Endodermal cell (in vitro differentiated cells): ENCODE results near the gene C1QTNF1. TPM values are rescaled to one million over a fixed set of nuclear protein-coding genes. Genes with fewer than 3 reads are reported as not detected.

ENCODE experiments used
- DNase-seq: peaks from one replicate; pipeline ENCODE4 v3.0.0-alpha.2; 2017
- H3K27ac ChIP-seq: 2 replicates; pipeline ENCODE4 v1.5.1; 2013; ENCODE audit warnings: mild to moderate bottlenecking, low read depth, low read length, moderate library complexity
- H3K27me3 ChIP-seq: 2 replicates; pipeline ENCODE4 v1.6.1; 2013; ENCODE audit warnings: mild to moderate bottlenecking, low read length, moderate library complexity; ENCODE audit not compliant: insufficient read depth, control insufficient read depth, poor library complexity, severe bottlenecking
- H3K36me3 ChIP-seq: 2 replicates; pipeline ENCODE4 v1.7.0; 2013; ENCODE audit warnings: mild to moderate bottlenecking, low read length, moderate library complexity; ENCODE audit not compliant: control insufficient read depth, insufficient read depth
- H3K4me1 ChIP-seq: one replicate; pipeline ENCODE4 v1.7.0; 2013; ENCODE audit warnings: low read length; ENCODE audit not compliant: control insufficient read depth, insufficient read depth
- H3K4me3 ChIP-seq: 2 replicates; pipeline ENCODE4 v1.5.1; 2013; ENCODE audit warnings: mild to moderate bottlenecking, low read length, moderate library complexity
- H3K9ac ChIP-seq: 2 replicates; pipeline ENCODE4 v1.6.1; 2013; ENCODE audit warnings: mild to moderate bottlenecking, low read length, moderate library complexity; ENCODE audit not compliant: poor library complexity, severe bottlenecking; ENCODE audit errors: extremely low read depth
- H3K9me3 ChIP-seq: 2 replicates; pipeline ENCODE4 v1.6.1; 2013; ENCODE audit warnings: mild to moderate bottlenecking, low read length, moderate library complexity; ENCODE audit not compliant: control insufficient read depth
- H3K27ac Mint-ChIP-seq: 2 replicates; pipeline ENCODE4 v1.8.0; 2020; ENCODE audit warnings: mixed read lengths
- H3K27me3 Mint-ChIP-seq: 2 replicates; pipeline ENCODE4 v1.8.0; 2021; ENCODE audit warnings: mild to moderate bottlenecking, mixed read lengths; ENCODE audit not compliant: insufficient read depth
- H3K36me3 Mint-ChIP-seq: 2 replicates; pipeline ENCODE4 v1.8.0; 2020; ENCODE audit warnings: low read depth, mixed read lengths
- H3K4me1 Mint-ChIP-seq: 2 replicates; pipeline ENCODE4 v1.8.0; 2020; ENCODE audit warnings: mixed read lengths
- H3K4me3 Mint-ChIP-seq: 2 replicates; pipeline ENCODE4 v1.8.0; 2020; ENCODE audit warnings: mild to moderate bottlenecking, moderate library complexity, mixed read lengths
- H3K9me3 Mint-ChIP-seq: 2 replicates; pipeline ENCODE4 v1.8.0; 2020; ENCODE audit warnings: mild to moderate bottlenecking, mixed read lengths
- WGBS, 2 experiments: methylation state at CpG; one replicate each; pipeline versions ENCODE4 v1.1.5 to v1.1.7; 2013; ENCODE audit warnings: missing lambda C conversion rate in 2 of 2, mixed read lengths in 1 of 2; ENCODE audit not compliant: insufficient coverage in 1 of 2, insufficient read length in 1 of 2; 5-methylcytosine and 5-hydroxymethylcytosine counted together
- total RNA-seq, 2 donors: library from RNA; stranded (reverse); fragmentation: NEBNext Ultra II Directional in 1 of 2; extraction: Animal tissue kit (Norgen Biotek cat#: 25700) in 1 of 2; gene quantifications; 2 replicates in 1 of 2; 3 replicates in 1 of 2; pipeline ENCODE4 v1.2.1, GENCODE V29; 2021
- TF ChIP-seq, protein P1 (sequence below): fragments of 200-600 bp; sonication (generic); conservative IDR thresholded peaks from 2 replicates; pipeline ENCODE4 v1.5.0; 2021; ENCODE audit warnings: antibody characterized with exemption, mild to moderate bottlenecking

C1QTNF1 gene
- total RNA-seq, 2 donors from 2014 or later = 16.0 to 16.5 TPM

DNA sequence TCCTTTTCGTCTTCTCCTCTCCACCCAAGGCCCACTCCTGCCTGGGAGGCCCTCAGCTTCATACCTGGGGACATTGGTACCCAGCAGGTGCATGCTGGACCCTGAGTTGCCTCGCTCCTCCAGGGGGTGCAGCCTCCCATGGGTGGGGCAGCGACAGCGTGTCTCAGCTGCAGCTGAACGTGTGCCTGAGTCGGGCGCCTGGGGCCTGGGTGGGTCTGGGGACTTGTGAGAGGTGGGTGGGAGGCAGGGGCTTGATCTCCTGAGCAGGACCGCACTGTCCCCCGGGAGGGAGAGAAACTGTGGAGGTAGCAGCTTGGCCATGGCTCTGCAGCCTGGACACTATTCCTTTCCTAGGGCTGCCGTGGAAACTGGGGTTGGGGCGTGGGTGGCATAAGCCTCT lies 25.9 kb downstream of the C1QTNF1 start:
- no peak overlapping the region for H3K27ac ChIP-seq
- Mint-ChIP-seq H3K4me1 (no peaks in the 10 kb centered on the region), H3K27ac (no peak overlapping the region), H3K9me3 (peaks cover 27% of the 10 kb centered on the region), H3K4me3 (no peak overlapping the region), H3K36me3 (peaks cover 7% of the 10 kb centered on the region), H3K27me3 (peaks cover 24% of the 10 kb centered on the region)
- TF ChIP-seq, protein P1, sequence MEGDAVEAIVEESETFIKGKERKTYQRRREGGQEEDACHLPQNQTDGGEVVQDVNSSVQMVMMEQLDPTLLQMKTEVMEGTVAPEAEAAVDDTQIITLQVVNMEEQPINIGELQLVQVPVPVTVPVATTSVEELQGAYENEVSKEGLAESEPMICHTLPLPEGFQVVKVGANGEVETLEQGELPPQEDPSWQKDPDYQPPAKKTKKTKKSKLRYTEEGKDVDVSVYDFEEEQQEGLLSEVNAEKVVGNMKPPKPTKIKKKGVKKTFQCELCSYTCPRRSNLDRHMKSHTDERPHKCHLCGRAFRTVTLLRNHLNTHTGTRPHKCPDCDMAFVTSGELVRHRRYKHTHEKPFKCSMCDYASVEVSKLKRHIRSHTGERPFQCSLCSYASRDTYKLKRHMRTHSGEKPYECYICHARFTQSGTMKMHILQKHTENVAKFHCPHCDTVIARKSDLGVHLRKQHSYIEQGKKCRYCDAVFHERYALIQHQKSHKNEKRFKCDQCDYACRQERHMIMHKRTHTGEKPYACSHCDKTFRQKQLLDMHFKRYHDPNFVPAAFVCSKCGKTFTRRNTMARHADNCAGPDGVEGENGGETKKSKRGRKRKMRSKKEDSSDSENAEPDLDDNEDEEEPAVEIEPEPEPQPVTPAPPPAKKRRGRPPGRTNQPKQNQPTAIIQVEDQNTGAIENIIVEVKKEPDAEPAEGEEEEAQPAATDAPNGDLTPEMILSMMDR = no peak
- H3K9me3 ChIP-seq = peaks cover 5% of the 10 kb centered on the region
- peaks cover under 1% of the 10 kb centered on the region for H3K27me3 ChIP-seq
- DNase-seq = no peak
- H3K4me1 ChIP-seq = no peaks in the 10 kb centered on the region
- H3K4me3 ChIP-seq = no peak overlapping the region
- H3K9ac ChIP-seq = no peak overlapping the region
- no peaks in the 10 kb centered on the region for H3K36me3 ChIP-seq
- WGBS, 2 experiments = 88 to 93% methylated on average over 6 to 11 of the region's 11 CpGs

DNA sequence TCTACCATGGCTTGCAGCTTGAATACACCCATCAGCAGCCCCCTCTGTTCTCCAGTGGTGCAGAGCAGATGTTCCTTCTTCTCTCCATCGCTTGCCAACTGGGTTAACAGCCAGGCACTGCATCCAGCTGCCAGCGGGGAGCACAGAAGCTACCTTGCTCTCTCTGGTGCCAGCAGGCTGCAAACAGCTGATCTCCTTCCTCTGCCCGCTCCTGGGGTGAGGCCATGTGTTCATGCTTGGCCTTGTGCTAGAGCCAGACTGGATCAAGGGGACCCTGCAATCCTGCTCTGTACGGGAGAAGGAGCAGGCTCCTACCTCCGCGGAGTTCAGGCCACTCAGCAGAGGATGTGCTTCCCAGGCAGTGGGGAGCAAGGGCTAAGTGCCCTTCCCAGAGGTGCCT lies 26.6 kb downstream of the C1QTNF1 start:
- TF ChIP-seq, protein P1 = no peak
- Mint-ChIP-seq H3K36me3 (peaks cover 7% of the 10 kb centered on the region), H3K27ac (no peak overlapping the region), H3K27me3 (peaks cover 22% of the 10 kb centered on the region), H3K4me1 (no peaks in the 10 kb centered on the region), H3K9me3 (peaks cover 30% of the 10 kb centered on the region), H3K4me3 (no peak overlapping the region)
- no peaks in the 10 kb centered on the region for H3K4me1 ChIP-seq
- no peaks in the 10 kb centered on the region for H3K27me3 ChIP-seq
- H3K4me3 ChIP-seq = no peak overlapping the region
- WGBS, 2 experiments = 86 to 89% methylated on average over 6 of the region's 6 CpGs
- peaks cover 5% of the 10 kb centered on the region for H3K9me3 ChIP-seq
- H3K36me3 ChIP-seq = no peaks in the 10 kb centered on the region
- H3K9ac ChIP-seq = no peak overlapping the region
- no peak overlapping the region for H3K27ac ChIP-seq
- no peak for DNase-seq

DNA sequence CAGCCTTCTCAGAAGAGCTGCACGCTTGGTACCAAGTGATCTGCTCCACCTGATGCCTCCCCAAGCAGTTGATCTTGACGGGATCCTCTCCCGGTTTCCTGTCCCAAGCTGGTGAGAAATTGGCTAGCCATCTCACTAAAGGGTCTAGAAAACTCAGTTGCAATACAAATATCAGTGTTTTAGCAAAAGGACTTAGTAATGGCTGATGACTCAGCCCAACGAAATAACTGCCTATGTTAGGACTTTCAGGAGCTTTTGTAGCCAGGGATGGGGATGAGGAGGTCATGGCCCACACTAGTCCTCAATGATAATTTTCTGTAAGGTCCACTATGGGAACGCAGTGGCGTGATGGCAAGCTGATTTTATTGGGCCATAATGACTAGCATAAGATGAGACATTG lies 27.3 kb downstream of the C1QTNF1 start:
- H3K9me3 Mint-ChIP-seq = peaks cover 31% of the 10 kb centered on the region
- H3K27me3 ChIP-seq = no peaks in the 10 kb centered on the region
- no peak overlapping the region for H3K27ac Mint-ChIP-seq
- no peaks in the 10 kb centered on the region for H3K36me3 ChIP-seq
- peaks cover 22% of the 10 kb centered on the region for H3K27me3 Mint-ChIP-seq
- TF ChIP-seq, protein P1 = no peak
- H3K9ac ChIP-seq = no peak overlapping the region
- H3K9me3 ChIP-seq = peaks cover 5% of the 10 kb centered on the region
- no peak overlapping the region for H3K27ac ChIP-seq
- 79 to 85% methylated on average over 4 to 6 of the region's 6 CpGs for WGBS, 2 experiments
- no peak overlapping the region for H3K4me3 ChIP-seq
- DNase-seq = no peak
- H3K36me3 Mint-ChIP-seq = peaks cover 7% of the 10 kb centered on the region
- no peaks in the 10 kb centered on the region for H3K4me1 Mint-ChIP-seq
- H3K4me1 ChIP-seq = no peaks in the 10 kb centered on the region
- no peak overlapping the region for H3K4me3 Mint-ChIP-seq
